Tibial nerve (tissue), 4 donors: ENCODE results near the gene SLC26A11.

Experiments
- EP300 ChIP-seq, 2 donors: sonication (generic); formaldehyde crosslinking; IDR thresholded peaks; one replicate each; pipeline ENCODE4 v1.6.1; 2017; ENCODE audit warnings: antibody characterized with exemption in 2 of 2, mild to moderate bottlenecking in 1 of 2
- POLR2A ChIP-seq, 2 donors: fragments of 450-650 bp; IDR thresholded peaks; one replicate each; pipeline ENCODE4 v1.6.1; 2017; ENCODE audit warnings: antibody characterized with exemption in 2 of 2, mild to moderate bottlenecking in 2 of 2, moderate library complexity in 2 of 2
- TF ChIP-seq, protein P1 (sequence below), 5 experiments: fragments of 200-600 bp in 3 of 5; fragments of 450-650 bp in 2 of 5; sonication (generic) in 3 of 5; IDR thresholded peaks; one replicate each; pipeline ENCODE4 v1.5.1; 2016 to 2019; ENCODE audit warnings: antibody characterized with exemption in 5 of 5, mild to moderate bottlenecking in 3 of 5, moderate library complexity in 2 of 5

DNA sequence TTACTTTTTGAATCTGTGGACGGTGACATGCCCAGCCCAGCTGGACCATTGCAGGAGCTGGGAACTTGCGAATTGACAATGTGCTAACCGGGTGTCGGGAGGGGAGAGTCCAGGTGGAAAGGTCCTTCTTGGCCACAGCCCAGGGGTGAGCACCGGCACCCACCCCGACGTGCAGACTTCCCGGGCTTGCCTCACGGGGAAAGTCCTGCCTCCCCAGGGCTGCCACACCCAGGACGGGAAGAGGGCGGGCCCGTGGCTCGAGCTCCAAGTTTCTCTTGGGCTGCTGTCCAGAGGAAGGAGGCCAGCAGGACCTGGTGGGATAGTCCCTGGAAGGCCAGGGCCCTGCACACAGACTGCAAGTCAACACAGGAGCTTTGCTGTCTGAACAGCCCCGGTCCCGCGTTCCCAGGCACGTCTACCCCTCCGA lies 32.7 kb upstream of the SLC26A11 start:
- TF ChIP-seq POLR2A (IDR thresholded peaks at IDR 0.05) = no peak
- TF ChIP-seq, protein P1, sequence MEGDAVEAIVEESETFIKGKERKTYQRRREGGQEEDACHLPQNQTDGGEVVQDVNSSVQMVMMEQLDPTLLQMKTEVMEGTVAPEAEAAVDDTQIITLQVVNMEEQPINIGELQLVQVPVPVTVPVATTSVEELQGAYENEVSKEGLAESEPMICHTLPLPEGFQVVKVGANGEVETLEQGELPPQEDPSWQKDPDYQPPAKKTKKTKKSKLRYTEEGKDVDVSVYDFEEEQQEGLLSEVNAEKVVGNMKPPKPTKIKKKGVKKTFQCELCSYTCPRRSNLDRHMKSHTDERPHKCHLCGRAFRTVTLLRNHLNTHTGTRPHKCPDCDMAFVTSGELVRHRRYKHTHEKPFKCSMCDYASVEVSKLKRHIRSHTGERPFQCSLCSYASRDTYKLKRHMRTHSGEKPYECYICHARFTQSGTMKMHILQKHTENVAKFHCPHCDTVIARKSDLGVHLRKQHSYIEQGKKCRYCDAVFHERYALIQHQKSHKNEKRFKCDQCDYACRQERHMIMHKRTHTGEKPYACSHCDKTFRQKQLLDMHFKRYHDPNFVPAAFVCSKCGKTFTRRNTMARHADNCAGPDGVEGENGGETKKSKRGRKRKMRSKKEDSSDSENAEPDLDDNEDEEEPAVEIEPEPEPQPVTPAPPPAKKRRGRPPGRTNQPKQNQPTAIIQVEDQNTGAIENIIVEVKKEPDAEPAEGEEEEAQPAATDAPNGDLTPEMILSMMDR (IDR thresholded peaks at IDR 0.05) = no peak
- no peak for TF ChIP-seq EP300 (IDR thresholded peaks at IDR 0.05)
